Measurements from ENCODE around the gene GLOD5. TPM values are rescaled to one million over a fixed set of nuclear protein-coding genes. Genes with fewer than 3 reads are reported as not detected.

The GLOD5 gene
- total and polyA plus RNA-seq, 9 of the 15 experiments (the other 6 are each of a cell fraction or from before 2014, with no cell fraction given) = 0.27 to 4.4 (median 2.2) TPM

- TF ChIP-seq HBP1 (CRISPR knock-in tag; IDR thresholded peaks at IDR 0.05) (no peak), ZBTB33 (CRISPR knock-in tag; IDR thresholded peaks at IDR 0.05) (0 out of 2 replicates have a peak, but pooled peaks have one; percentile 8)
Observed at GRCh38 chrX:48793935-48794334, 32.4 kb downstream of the GLOD5 start (continued).

DNA sequence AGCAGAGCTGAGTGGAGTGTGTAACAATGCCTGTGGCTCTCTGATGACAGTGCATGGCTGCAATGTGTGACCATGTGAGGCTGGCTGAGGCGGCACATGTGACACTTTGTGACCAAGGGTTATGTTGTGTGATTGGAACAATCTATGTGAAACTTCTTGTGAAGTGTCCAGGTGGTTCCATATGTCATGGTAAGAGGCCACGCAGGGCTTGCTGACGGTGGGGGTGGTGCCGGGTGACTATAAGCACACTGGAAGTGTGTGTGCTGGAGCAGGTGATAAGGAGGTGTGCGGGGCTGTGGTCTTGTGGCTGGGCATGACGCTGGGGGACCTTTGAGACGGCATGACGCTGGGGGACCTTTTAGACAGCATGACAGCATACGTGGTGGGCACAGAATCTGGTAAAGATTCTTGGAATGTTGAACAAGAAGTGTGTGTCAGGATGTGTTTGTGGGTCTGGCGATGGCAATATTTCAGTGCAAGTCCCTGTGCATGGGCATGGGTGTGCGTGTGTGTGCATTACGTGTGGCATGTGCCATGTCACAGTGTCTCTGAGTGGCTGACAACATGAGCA is 32.9 kb downstream of the GLOD5 start:
- peak; percentile 95 for FAIRE-seq
- CTCF ChIA-PET (ENCODE audit: low intra/inter-chr PET ratio) = no interaction called here
- peak; percentile 39; the same call in 1 of the 2 replicates for TF ChIP-seq CREM (IDR thresholded peaks at IDR 0.05; ENCODE audit: low read depth)
- TF ChIP-seq PHB (CRISPR knock-in tag; IDR thresholded peaks at IDR 0.05) = no peak
- TF ChIP-seq HOXB6 (CRISPR knock-in tag; IDR thresholded peaks at IDR 0.05; ENCODE audit: borderline replicate concordance) = 0 out of 2 replicates have a peak, but pooled peaks have one; percentile 68
- TF ChIP-seq TEAD4 (IDR thresholded peaks at IDR 0.05; ENCODE audit: low read length) = peak; percentile 88
- 0 out of 2 replicates have a peak, but pooled peaks have one; percentile 25 for TF ChIP-seq TEAD4 (CRISPR knock-in tag; IDR thresholded peaks at IDR 0.05; ENCODE audit: borderline replicate concordance)
- no peak for TF ChIP-seq NFE2L1 (tag; IDR thresholded peaks at IDR 0.05; ENCODE audit: borderline replicate concordance, low read depth)
- no peak for TF ChIP-seq ZNF699 (CRISPR knock-in tag; IDR thresholded peaks at IDR 0.05; ENCODE audit: insufficient replicate concordance)
- no peak for TF ChIP-seq ZNF274 (IDR thresholded peaks at IDR 0.05; ENCODE audit: borderline replicate concordance, low read depth, low read length)
- peak; percentile 72; the same call in 1 of the 2 replicates for TF ChIP-seq MXI1 (IDR thresholded peaks at IDR 0.05; ENCODE audit: low read depth, low read length)
- no peak for TF ChIP-seq ZNF780A (CRISPR knock-in tag; IDR thresholded peaks at IDR 0.05)
- TF ChIP-seq, protein P1, sequence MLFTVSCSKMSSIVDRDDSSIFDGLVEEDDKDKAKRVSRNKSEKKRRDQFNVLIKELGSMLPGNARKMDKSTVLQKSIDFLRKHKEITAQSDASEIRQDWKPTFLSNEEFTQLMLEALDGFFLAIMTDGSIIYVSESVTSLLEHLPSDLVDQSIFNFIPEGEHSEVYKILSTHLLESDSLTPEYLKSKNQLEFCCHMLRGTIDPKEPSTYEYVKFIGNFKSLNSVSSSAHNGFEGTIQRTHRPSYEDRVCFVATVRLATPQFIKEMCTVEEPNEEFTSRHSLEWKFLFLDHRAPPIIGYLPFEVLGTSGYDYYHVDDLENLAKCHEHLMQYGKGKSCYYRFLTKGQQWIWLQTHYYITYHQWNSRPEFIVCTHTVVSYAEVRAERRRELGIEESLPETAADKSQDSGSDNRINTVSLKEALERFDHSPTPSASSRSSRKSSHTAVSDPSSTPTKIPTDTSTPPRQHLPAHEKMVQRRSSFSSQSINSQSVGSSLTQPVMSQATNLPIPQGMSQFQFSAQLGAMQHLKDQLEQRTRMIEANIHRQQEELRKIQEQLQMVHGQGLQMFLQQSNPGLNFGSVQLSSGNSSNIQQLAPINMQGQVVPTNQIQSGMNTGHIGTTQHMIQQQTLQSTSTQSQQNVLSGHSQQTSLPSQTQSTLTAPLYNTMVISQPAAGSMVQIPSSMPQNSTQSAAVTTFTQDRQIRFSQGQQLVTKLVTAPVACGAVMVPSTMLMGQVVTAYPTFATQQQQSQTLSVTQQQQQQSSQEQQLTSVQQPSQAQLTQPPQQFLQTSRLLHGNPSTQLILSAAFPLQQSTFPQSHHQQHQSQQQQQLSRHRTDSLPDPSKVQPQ (CRISPR knock-in tag; IDR thresholded peaks at IDR 0.05; ENCODE audit: borderline replicate concordance) = no peak
- no peak for TF ChIP-seq ZNF586 (CRISPR knock-in tag; conservative IDR thresholded peaks at IDR 0.05)
- no peak for TF ChIP-seq TAF15 (IDR thresholded peaks at IDR 0.05; ENCODE audit: low read depth, low read length)

More for the DNA sequence above, 32.9 kb downstream of the GLOD5 start:
- DNase-seq (ENCODE audit: extremely low read depth in 1 of 4, low spot score in 3 of 4) = peak; percentile 55 to 85 (median 67)
- peaks cover 39% of the 10 kb centered on the region for H3K79me2 ChIP-seq (ENCODE audit: control insufficient read depth, insufficient read depth, low read length)
- no peak overlapping the region for H2AFZ ChIP-seq (ENCODE audit: low read depth, low read length)
- peak; percentile 74 for ATAC-seq
- H3K36me3 ChIP-seq (ENCODE audit: control insufficient read depth, insufficient read depth, low read length) = peaks cover 54% of the 10 kb centered on the region
- peaks cover 61 to 76% of the 10 kb centered on the region in 2 experiments for H3K4me1 ChIP-seq (replicated peaks in 1 of 2; ENCODE audit: control insufficient read depth in 2 of 2, insufficient read depth in 2 of 2, low read length in 2 of 2)
- POLR2A ChIA-PET = interaction anchor here (0.6 to 1.0 kb wide), 2 partner anchors 117 to 177 kb away, joined by 3 to 4 read pairs; no protein-coding TSS in a partner anchor
- no peaks in the 10 kb centered on the region for H3K9me3 ChIP-seq (replicated peaks; ENCODE audit: control insufficient read depth, insufficient read depth, low read depth, low read length)
- peak overlapping the region; percentile 80 for H3K4me2 ChIP-seq (ENCODE audit: insufficient read depth, low read length)
- H3K27ac ChIP-seq (ENCODE audit: extremely low read depth, low read depth, low read length) = peak overlapping the region; percentile 92
- peaks cover 4% of the 10 kb centered on the region; the same call in 1 of the 2 replicates for H4K20me1 ChIP-seq (replicated peaks; ENCODE audit: control insufficient read depth, insufficient read depth, low read length)
- BruUV-seq (replicated peaks) = no TSS peak
- no peak overlapping the region for H3K4me3 ChIP-seq
- no peaks in the 10 kb centered on the region for H3K27me3 ChIP-seq (ENCODE audit: control insufficient read depth in 2 of 2, insufficient read depth in 2 of 2, low read length in 2 of 2)
- no peaks in the 10 kb centered on the region for H3K9me1 ChIP-seq (ENCODE audit: control insufficient read depth, insufficient read depth, low read length)
- 3% methylated on average over 10 of the region's 12 CpGs for WGBS (ENCODE audit: insufficient coverage, low coverage, missing lambda C conversion rate)
- in situ Hi-C loops (cut with MboI) = no loop called here
- intact Hi-C loops (cut with micrococcal nuclease) = loop anchor here (2.0 kb wide), 1 partner anchor 58 kb away; no protein-coding TSS in a partner anchor
- H3K9ac ChIP-seq (ENCODE audit: insufficient read depth in 1 of 2, low read depth in 2 of 2, low read length in 2 of 2) = peak overlapping the region; percentile 64 to 72
